SJCRH30 (cell line): Measurements from ENCODE around the gene RPLP1. TPM values are rescaled to one million over a fixed set of nuclear protein-coding genes. Genes with fewer than 3 reads are reported as not detected.

Experiments used
- DNase-seq, 2 experiments: peaks; one replicate each; pipeline ENCODE4 v3.0.0-alpha.2; 2015 to 2020
- H3K27ac ChIP-seq: fragments of 250-450 bp; sonication (Bioruptor Pico); 2 replicates; pipeline ENCODE4 v1.5.1; 2020; ENCODE audit warnings: mild to moderate bottlenecking, moderate library complexity
- H3K27me3 ChIP-seq: fragments of 250-450 bp; sonication (Bioruptor Pico); 2 replicates; pipeline ENCODE4 v1.5.1; 2020; ENCODE audit warnings: mild to moderate bottlenecking, moderate library complexity
- H3K36me3 ChIP-seq: fragments of 250-450 bp; sonication (Bioruptor Pico); 2 replicates; pipeline ENCODE4 v1.5.1; 2020; ENCODE audit warnings: mild to moderate bottlenecking, moderate library complexity
- H3K4me1 ChIP-seq: fragments of 250-450 bp; sonication (Bioruptor Pico); 2 replicates; pipeline ENCODE4 v1.5.1; 2020; ENCODE audit warnings: mild to moderate bottlenecking, moderate library complexity
- H3K4me3 ChIP-seq: fragments of 250-450 bp; sonication (Bioruptor Pico); 2 replicates; pipeline ENCODE4 v1.5.1; 2020; ENCODE audit warnings: mild to moderate bottlenecking, moderate library complexity
- H3K9me3 ChIP-seq: fragments of 250-450 bp; sonication (Bioruptor Pico); replicated peaks from 2 replicates; pipeline ENCODE4 v1.5.1; 2020; ENCODE audit warnings: mild to moderate bottlenecking, moderate library complexity
- total RNA-seq: library from RNA; depleted of rRNA; stranded (reverse); fragments of >200 nt; shearing (Covaris generic); gene quantifications from 2 replicates; pipeline ENCODE4 v1.2.3, GENCODE V29; 2014

RPLP1 gene
- total RNA-seq, 1 experiment from 2014 or later: 761 TPM

DNA sequence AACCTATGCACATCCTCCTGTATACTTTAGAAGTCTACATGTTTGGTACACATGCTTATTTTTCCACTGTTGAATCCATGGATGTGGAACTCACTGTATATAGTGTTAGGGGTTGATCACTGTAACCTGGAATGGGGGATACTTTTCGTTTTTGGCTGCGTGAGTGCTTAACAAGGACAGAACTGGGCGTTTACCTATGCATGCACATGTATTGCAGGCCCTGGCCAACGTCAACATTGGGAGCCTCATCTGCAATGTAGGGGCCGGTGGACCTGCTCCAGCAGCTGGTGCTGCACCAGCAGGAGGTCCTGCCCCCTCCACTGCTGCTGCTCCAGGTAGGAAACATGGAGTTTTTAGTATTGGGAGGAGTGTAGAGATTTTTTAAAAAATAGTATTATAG lies 2.3 kb downstream of the RPLP1 start:
- H3K27me3 ChIP-seq: no peaks in the 10 kb centered on the region
- no peak for DNase-seq
- H3K4me1 ChIP-seq: 0 out of 2 replicates have a peak, but pooled peaks cover 2% of the 10 kb centered on the region
- no peaks in the 10 kb centered on the region for H3K9me3 ChIP-seq
- peak overlapping the region; percentile 83 for H3K4me3 ChIP-seq
- no peak overlapping the region for H3K27ac ChIP-seq
- H3K36me3 ChIP-seq: peaks cover 45% of the 10 kb centered on the region

DNA sequence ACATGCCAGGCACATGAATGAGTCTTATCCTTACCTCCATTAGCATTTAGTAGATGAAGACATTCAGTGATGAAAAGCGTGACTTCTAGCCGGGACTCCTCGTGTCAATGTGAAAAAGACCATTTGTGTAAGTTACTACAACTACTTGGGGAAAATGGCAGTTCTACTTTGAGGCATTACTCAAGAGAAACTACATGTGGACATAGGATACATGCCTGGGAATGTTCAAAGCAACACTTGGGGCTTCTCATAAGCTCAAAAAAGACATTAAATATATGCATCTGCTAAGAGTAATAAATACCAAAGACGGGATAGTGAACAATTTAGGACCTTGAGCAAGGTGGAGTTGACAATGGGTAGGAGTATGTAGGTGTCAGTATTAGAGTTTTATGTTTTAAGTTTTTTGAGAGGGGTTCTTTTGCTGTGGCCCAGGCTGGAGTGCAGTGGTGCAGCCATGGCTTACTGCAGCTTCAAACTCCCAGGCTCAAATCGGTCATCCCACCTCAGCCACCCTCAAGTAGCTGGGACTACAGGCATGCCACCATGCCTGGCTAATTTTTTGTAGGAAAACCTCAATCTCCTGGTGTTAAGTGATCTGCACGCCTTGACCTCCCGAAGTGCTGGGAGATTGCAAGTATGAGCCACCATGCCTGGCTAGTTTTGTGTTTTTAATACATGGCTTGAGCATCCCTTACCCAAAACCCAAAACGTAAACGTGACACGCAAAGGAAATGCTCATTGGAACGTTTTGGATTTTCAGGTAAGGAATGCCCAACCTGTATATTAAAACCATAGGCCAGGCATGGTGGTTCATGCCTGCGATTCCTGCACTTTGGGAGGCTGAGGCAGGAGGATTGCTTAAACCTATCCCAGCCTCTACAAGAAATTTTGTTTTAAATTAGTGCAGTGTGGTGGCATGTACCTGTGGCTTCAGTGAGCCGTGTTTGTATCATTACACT lies 3.9 kb downstream of the RPLP1 start:
- Histone ChIP-seq H3K27ac (no peak overlapping the region), H3K36me3 (peaks cover 45% of the 10 kb centered on the region), H3K9me3 (no peaks in the 10 kb centered on the region), H3K4me1 (0 out of 2 replicates have a peak, but pooled peaks cover 2% of the 10 kb centered on the region), H3K4me3 (no peak overlapping the region), H3K27me3 (no peaks in the 10 kb centered on the region)
- no peak for DNase-seq

DNA sequence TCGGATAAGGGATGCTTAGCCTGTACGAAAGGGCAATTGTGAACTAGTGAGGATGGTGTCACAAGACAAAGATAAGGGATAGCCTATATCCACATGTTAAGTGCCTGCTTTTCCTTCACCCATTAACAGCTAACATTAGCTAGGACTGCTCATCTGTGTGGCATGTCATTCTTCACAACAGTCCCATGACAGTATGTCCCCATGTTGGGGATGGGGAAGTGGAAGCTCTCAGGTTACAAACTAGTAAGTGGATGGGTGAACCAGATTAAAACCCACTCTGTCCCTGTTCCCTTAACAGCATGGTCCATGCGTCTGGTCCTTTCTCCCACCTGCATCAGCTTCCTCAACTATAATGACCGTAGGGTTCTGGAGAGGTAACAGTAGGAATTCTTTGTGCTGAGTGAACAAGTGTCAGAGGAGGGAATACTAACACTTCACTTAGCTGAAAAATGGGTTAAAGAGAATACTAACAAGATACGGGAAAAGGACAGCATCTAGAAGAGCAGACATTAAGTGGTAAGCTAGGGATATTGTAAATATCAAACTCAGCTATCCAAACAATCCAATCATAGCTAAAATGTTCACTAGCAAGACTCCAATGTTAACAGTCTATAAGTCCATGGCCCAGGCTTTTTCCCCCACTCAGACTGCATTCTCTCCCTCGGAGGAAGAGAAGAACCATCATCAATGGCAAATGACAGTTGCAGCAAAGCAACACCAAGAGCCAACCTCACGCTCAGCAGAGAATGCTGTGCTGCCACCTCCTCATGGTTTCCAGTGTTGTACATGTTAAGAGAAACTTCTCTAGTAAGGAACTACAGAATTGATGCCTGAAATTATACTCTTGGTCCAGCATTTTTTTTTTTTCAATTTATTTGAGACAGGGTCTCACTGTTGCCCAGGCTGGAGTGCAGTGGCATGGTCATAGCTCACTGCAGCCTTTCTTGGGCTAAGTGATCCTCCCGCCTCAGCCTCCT lies 5.0 kb downstream of the RPLP1 start:
- Histone ChIP-seq H3K4me1 (0 out of 2 replicates have a peak, but pooled peaks cover 2% of the 10 kb centered on the region), H3K36me3 (peaks cover 45% of the 10 kb centered on the region), H3K27ac (no peak overlapping the region), H3K4me3 (no peak overlapping the region), H3K9me3 (no peaks in the 10 kb centered on the region), H3K27me3 (no peaks in the 10 kb centered on the region)
- no peak for DNase-seq

DNA sequence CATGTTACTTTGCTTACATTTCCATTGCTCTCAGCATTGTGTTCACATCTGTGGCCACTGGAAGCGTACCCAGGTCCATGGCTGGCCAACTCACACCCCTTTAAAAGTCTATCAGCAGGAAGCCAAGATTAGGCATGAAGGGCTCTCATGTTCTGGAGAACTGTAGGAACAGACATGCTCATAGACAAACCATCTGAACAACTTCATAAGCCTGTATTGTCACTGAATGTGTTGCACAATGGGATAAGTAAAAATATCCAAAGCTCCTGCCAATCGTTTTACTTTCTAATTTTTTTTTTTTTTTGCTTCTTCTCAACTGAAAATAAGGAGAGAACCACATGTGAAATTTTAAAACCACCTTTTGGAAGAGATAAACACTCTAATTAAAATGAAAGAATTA lies 6.4 kb downstream of the RPLP1 start:
- no peaks in the 10 kb centered on the region for H3K9me3 ChIP-seq
- H3K36me3 ChIP-seq: peaks cover 38% of the 10 kb centered on the region
- H3K27me3 ChIP-seq: no peaks in the 10 kb centered on the region
- no peak for DNase-seq
- H3K27ac ChIP-seq: no peak overlapping the region
- H3K4me1 ChIP-seq: 0 out of 2 replicates have a peak, but pooled peaks cover 2% of the 10 kb centered on the region
- no peak overlapping the region for H3K4me3 ChIP-seq

DNA sequence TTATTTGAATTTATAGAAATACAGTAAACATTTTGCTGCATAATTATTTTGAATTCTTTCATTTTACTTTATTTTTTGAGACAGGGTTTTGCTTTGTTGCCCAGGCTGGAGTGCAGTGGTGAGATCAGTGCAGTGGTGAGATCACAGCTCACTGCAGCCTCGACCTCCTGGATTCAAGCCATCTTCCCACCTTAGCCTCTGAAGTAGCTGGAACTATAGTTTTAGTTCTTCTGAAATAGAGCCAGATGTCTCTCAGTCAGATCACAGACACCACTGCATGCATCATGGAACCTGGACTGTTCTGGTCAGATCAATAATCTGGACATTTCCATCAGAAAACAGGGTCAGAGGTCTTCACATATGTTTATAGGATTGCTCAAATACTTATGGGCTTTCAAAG lies 7.9 kb downstream of the RPLP1 start:
- Histone ChIP-seq H3K27ac (no peak overlapping the region), H3K9me3 (no peaks in the 10 kb centered on the region), H3K4me1 (0 out of 2 replicates have a peak, but pooled peaks cover under 1% of the 10 kb centered on the region), H3K36me3 (peaks cover 23% of the 10 kb centered on the region), H3K4me3 (no peak overlapping the region), H3K27me3 (no peaks in the 10 kb centered on the region)
- DNase-seq: no peak

DNA sequence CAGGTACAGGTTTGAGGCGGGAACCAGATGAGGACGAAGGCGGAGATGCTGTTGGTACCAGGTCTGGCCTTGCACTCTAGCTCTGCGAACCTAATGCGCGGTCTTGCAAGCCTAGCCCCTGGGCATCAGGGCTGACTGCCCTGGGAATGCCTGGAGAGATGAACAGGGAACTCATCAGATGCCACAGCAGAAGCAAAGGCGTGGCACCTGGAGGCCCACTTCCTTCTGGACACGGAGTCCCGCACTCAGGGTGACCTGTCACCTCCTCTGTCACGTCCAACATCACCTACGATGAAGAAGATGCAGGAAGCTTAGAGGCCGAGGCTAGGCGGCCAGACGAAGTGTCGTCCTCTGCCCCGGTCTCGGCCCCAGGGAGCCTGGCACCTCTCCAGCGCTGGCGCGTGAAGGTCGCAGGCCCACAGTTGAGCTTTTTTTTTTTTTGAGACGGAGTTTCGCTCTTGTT lies 9.4 kb downstream of the RPLP1 start:
- H3K36me3 ChIP-seq: peaks cover 8% of the 10 kb centered on the region
- no peak overlapping the region for H3K27ac ChIP-seq
- peaks cover 3% of the 10 kb centered on the region; the same call in 1 of the 2 replicates for H3K4me1 ChIP-seq
- no peaks in the 10 kb centered on the region for H3K27me3 ChIP-seq
- DNase-seq: no peak
- H3K9me3 ChIP-seq: no peaks in the 10 kb centered on the region
- peak overlapping the region; percentile 53 for H3K4me3 ChIP-seq

DNA sequence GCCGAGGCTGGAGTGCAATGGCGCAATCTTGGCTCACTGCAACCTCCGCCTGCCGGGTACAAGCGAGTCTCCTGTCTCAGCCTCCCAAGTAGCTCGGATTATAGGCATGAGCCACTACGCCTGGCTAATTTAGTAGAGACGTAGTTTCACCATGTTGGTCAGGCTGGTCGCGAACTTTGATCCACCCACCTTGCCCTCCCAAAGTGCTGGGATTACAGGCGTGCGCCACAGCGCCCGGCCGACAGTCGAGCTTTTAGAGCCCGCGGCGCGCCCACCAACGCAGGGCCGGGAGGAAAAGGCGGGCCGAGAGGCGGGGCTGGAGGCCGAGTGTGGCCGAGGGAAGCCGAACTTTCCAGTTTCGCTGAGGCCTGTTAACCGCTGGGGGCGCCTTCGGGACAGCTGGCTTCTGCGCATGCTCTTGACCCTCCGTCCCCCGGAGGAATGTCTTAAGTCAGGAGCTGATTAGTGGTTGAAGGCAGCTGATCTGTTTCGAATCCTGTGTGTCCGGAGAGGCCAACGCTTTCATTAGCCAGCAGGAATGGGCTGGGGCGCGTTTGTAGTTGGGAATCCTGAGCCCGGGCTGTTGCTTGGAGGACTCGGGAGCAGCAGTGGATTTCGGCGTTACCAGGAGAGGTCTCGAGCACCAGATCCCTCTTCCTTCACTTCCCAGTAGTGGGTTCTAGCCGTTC lies 10.0 kb downstream of the RPLP1 start:
- peaks cover 7% of the 10 kb centered on the region for H3K4me1 ChIP-seq
- DNase-seq: peak; percentile 98 to 100
- H3K27ac ChIP-seq: peak overlapping the region; percentile 78
- no peaks in the 10 kb centered on the region for H3K9me3 ChIP-seq
- H3K27me3 ChIP-seq: no peaks in the 10 kb centered on the region
- H3K36me3 ChIP-seq: peaks cover 2% of the 10 kb centered on the region; the same call in 1 of the 2 replicates
- peak overlapping the region; percentile 53 for H3K4me3 ChIP-seq

DNA sequence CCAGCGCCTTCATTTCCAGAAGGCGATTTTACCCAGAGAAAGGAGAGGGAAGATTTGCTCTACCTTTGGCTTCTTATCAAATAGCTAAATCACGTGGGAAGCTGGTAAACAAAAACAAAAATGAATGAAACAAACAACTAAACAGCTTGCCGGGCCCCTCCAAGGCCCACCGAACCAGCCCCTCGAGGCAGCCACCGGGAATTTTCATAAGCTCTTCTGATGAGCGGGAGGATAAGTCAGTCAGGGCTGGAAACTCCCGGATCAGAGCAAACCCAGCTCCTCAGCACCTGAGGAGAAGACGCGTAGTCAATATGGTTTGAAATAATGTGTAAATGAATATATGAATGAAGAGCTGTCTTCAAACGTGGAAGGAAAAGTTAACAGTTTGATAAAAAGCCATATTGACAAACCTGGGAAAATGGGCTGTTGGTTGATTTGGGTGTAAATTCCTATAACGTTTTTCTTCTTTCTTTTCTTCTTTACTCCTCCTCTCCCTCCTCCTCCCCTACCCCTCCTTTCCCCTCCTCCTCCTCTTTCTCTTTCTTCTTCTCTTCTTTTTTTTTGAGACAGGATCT lies 10.7 kb downstream of the RPLP1 start:
- peak overlapping the region; percentile 53 for H3K4me3 ChIP-seq
- no peaks in the 10 kb centered on the region for H3K27me3 ChIP-seq
- H3K27ac ChIP-seq: peak overlapping the region; percentile 78
- peak in 1 of 2 experiments; percentile 32 for DNase-seq
- H3K4me1 ChIP-seq: peaks cover 14% of the 10 kb centered on the region
- no peaks in the 10 kb centered on the region for H3K9me3 ChIP-seq
- H3K36me3 ChIP-seq: no peaks in the 10 kb centered on the region

DNA sequence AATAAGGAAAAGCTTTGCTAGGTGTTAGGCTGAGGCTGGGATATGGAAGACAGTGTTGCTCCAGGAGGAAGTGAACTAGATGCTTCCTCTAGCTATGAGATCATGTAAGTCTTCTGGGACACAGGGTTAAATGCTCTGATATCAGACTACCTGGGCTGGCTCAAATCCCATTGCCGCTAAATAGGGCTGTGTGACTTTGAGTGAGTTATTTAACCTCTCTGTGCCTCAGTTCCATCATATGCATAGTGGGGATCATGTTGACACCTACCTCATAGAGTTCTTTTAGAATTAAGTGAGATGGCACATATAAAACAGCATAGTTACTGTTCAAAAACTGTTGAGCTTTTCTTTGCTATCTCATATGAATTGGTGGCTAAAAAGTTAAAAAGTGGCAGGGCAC lies 12.6 kb downstream of the RPLP1 start:
- H3K4me3 ChIP-seq: no peak overlapping the region
- no peaks in the 10 kb centered on the region for H3K36me3 ChIP-seq
- no peak for DNase-seq
- peaks cover 23% of the 10 kb centered on the region for H3K4me1 ChIP-seq
- no peaks in the 10 kb centered on the region for H3K9me3 ChIP-seq
- H3K27me3 ChIP-seq: no peaks in the 10 kb centered on the region
- no peak overlapping the region for H3K27ac ChIP-seq

DNA sequence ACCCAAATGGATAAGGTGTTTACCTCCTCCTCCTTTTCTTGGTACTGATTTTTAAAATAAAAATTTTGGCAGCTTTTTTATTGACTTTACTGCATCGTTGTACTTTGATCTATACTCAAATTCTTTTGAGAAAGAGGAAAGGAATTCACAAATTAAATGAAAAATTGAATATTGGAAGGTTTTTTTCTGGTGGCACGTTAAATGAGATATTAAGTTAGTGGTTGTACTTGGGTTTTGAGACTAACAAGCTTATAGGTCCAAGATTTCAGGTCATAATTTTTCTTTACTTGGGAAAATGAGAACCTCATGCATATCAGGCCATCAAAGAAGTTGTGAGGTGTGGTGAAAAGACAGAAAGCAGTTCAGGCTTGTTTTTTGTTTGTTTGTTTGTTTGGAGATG lies 14.1 kb downstream of the RPLP1 start:
- Histone ChIP-seq H3K27ac (no peak overlapping the region), H3K9me3 (no peaks in the 10 kb centered on the region), H3K4me1 (peaks cover 23% of the 10 kb centered on the region), H3K27me3 (no peaks in the 10 kb centered on the region), H3K36me3 (no peaks in the 10 kb centered on the region), H3K4me3 (no peak overlapping the region)
- no peak for DNase-seq

DNA sequence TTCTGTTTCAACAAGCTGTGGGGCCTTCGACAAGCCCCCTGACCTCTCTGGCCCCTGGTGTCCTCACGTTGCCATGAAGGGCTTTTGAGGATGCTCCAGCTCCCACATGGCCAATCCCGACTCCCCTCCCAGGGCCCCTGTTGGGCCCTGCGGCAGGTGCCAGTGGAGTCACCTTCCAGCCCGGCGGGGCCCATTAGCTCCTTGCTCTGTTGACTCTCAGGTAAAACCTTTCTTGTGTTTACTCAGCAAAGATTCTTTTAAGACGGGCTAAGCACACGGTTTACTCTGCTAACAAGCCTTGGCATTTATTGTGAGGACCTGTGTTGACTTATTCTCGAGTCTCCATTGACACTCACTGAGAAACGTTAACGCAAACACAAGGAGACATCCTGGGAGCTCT lies 15.0 kb downstream of the RPLP1 start:
- Histone ChIP-seq H3K36me3 (no peaks in the 10 kb centered on the region), H3K27me3 (no peaks in the 10 kb centered on the region), H3K9me3 (no peaks in the 10 kb centered on the region), H3K27ac (peak overlapping the region; percentile 75), H3K4me3 (no peak overlapping the region), H3K4me1 (peaks cover 23% of the 10 kb centered on the region)
- DNase-seq: no peak

DNA sequence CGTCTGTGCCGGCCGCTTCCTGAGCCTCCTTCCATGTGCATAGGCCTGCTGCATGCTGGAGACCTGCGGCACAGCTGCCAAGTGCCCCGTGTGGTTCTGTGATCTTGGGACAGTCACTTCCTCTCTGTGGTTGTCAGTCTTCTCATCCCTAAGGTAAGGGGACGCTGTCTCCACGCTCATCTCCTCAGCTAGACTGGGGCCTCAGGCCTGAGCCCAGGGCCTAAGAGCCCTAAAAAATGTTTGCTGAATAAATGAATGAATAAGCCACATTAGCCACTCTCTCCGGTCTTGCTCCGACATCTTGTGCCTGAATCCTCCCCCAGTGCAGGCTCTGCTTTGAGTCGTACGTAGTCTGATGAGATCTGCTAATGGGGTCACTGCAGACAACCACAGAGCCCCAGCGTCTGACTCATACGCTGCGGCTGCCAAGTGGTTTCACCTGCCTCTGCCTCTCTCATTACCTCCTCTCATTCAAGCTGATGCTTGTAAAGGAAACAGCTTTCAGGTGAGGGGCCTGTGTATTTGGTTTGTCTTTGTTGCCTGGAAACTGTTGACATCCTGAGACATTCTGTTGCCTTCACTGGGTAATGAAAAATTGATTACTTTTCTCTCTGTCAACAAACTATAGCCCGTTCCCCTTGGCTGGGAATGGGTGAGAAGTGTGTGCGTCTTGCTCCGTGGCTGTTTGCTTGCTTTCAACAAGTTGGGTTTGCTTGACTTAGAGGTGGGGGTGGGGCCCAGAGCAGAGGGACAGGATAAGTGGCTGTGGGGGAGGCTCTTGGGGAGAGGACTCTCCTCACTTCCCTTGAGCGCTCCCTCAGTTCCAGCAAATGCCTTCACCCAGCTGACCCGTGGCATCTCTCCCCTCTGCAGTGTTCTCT lies 15.9 kb downstream of the RPLP1 start:
- Histone ChIP-seq H3K27me3 (no peaks in the 10 kb centered on the region), H3K4me3 (peak overlapping the region; percentile 32), H3K36me3 (no peaks in the 10 kb centered on the region), H3K4me1 (peaks cover 23% of the 10 kb centered on the region), H3K9me3 (no peaks in the 10 kb centered on the region), H3K27ac (peak overlapping the region; percentile 75)
- DNase-seq: peak; percentile 90 to 94
